ENCODE measurements around the gene LSG1.

DNA sequence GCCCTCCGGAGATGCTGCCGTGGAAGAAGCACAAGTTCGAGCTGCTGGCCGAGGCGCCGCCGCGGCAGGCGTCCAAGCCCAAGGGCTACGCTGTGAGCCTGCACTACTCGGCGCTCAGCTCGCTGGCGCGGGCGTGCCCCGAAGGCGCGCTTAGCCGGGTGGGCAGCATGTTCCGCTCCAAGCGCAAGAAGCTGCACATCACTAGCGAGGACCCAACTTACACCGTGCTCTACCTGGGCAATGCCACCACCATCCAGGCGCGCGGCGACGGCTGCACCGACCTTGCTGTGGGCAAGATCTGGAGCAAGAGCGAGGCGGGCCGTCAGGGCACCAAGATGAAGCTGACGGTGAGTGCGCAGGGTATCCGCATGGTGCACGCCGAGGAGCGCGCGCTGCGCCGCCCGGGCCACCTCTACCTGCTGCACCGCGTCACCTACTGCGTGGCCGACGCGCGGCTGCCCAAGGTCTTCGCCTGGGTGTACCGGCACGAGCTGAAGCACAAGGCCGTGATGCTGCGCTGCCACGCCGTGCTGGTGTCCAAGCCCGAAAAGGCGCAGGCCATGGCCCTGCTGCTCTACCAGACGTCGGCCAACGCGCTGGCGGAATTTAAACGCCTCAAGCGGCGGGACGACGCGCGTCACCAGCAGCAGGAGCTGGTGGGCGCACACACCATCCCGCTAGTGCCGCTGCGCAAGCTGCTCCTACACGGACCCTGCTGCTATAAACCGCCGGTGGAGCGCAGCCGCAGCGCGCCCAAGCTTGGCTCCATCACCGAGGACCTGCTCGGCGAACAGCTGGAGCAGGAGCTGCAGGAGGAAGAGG, 15.0 kb upstream of the LSG1 start:
- TF ChIP-seq, protein P1, sequence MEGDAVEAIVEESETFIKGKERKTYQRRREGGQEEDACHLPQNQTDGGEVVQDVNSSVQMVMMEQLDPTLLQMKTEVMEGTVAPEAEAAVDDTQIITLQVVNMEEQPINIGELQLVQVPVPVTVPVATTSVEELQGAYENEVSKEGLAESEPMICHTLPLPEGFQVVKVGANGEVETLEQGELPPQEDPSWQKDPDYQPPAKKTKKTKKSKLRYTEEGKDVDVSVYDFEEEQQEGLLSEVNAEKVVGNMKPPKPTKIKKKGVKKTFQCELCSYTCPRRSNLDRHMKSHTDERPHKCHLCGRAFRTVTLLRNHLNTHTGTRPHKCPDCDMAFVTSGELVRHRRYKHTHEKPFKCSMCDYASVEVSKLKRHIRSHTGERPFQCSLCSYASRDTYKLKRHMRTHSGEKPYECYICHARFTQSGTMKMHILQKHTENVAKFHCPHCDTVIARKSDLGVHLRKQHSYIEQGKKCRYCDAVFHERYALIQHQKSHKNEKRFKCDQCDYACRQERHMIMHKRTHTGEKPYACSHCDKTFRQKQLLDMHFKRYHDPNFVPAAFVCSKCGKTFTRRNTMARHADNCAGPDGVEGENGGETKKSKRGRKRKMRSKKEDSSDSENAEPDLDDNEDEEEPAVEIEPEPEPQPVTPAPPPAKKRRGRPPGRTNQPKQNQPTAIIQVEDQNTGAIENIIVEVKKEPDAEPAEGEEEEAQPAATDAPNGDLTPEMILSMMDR (IDR thresholded peaks at IDR 0.05): no peak
- TF ChIP-seq POLR2A (IDR thresholded peaks at IDR 0.05): no peak
- no peak for TF ChIP-seq EP300 (IDR thresholded peaks at IDR 0.05)
